Measurements from ENCODE around the gene CFAP61.
A peak's percentile ranks its signal among the peaks of the same experiment; 100 is the strongest.

The CFAP61 gene

DNA sequence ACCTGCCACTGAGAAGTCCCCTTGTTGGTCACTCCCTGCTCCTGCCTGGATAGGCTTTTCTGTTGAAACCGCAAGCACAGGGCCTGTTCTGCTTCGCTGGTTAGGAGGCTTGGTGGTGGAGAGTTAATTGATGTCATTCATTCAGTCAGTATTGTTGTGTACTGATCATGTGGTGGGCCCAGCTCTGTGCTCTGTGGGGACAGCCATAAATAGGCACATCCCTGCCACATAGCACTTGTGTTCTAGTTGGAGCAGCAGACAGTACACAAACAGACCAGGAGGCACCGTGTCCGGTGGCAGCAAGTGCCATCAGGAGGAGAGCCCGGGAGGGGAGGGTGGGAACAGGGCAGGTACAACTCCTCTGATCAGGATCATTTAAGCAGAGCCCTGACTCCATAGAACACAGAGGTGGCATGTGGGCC lies 160.4 kb downstream of the CFAP61 start:
- TF ChIP-seq GLIS2 (tag by site-specific recombination; IDR thresholded peaks at IDR 0.05) = no peak
- TF ChIP-seq ZNF529 (tag by site-specific recombination; IDR thresholded peaks at IDR 0.05; ENCODE audit: insufficient replicate concordance) = no peak
- peak; percentile 75; the same call in 1 of the 2 replicates for TF ChIP-seq FEZF1 (tag by site-specific recombination; IDR thresholded peaks at IDR 0.05)
- peak; percentile 8; the same call in 1 of the 2 replicates for TF ChIP-seq ZBTB8A (tag by site-specific recombination; IDR thresholded peaks at IDR 0.05)
- peak; percentile 17; the same call in 1 of the 2 replicates for TF ChIP-seq GLIS1 (tag by site-specific recombination; IDR thresholded peaks at IDR 0.05)
- TF ChIP-seq, protein P1, sequence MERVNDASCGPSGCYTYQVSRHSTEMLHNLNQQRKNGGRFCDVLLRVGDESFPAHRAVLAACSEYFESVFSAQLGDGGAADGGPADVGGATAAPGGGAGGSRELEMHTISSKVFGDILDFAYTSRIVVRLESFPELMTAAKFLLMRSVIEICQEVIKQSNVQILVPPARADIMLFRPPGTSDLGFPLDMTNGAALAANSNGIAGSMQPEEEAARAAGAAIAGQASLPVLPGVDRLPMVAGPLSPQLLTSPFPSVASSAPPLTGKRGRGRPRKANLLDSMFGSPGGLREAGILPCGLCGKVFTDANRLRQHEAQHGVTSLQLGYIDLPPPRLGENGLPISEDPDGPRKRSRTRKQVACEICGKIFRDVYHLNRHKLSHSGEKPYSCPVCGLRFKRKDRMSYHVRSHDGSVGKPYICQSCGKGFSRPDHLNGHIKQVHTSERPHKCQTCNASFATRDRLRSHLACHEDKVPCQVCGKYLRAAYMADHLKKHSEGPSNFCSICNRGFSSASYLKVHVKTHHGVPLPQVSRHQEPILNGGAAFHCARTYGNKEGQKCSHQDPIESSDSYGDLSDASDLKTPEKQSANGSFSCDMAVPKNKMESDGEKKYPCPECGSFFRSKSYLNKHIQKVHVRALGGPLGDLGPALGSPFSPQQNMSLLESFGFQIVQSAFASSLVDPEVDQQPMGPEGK (tag by site-specific recombination; IDR thresholded peaks at IDR 0.05) = peak; percentile 55; the same call in 1 of the 2 replicates
- peak; percentile 62 for TF ChIP-seq ZIC2 (tag by site-specific recombination; IDR thresholded peaks at IDR 0.05)
- TF ChIP-seq ZNF24 (tag by site-specific recombination; IDR thresholded peaks at IDR 0.05) = peak; percentile 99
- peak; percentile 80 for TF ChIP-seq OSR2 (tag by site-specific recombination; IDR thresholded peaks at IDR 0.05)
- TF ChIP-seq ZBTB17 (tag by site-specific recombination; IDR thresholded peaks at IDR 0.05) = peak; percentile 96
- no peak for TF ChIP-seq ZNF202 (tag by site-specific recombination; IDR thresholded peaks at IDR 0.05; ENCODE audit: borderline replicate concordance)
- peak; percentile 98 for TF ChIP-seq ZFP69B (tag by site-specific recombination; IDR thresholded peaks at IDR 0.05)
- TF ChIP-seq, protein P2, sequence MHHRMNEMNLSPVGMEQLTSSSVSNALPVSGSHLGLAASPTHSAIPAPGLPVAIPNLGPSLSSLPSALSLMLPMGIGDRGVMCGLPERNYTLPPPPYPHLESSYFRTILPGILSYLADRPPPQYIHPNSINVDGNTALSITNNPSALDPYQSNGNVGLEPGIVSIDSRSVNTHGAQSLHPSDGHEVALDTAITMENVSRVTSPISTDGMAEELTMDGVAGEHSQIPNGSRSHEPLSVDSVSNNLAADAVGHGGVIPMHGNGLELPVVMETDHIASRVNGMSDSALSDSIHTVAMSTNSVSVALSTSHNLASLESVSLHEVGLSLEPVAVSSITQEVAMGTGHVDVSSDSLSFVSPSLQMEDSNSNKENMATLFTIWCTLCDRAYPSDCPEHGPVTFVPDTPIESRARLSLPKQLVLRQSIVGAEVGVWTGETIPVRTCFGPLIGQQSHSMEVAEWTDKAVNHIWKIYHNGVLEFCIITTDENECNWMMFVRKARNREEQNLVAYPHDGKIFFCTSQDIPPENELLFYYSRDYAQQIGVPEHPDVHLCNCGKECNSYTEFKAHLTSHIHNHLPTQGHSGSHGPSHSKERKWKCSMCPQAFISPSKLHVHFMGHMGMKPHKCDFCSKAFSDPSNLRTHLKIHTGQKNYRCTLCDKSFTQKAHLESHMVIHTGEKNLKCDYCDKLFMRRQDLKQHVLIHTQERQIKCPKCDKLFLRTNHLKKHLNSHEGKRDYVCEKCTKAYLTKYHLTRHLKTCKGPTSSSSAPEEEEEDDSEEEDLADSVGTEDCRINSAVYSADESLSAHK (tag by site-specific recombination; IDR thresholded peaks at IDR 0.05) = peak; percentile 42; the same call in 1 of the 2 replicates
- TF ChIP-seq IKZF3 (tag by site-specific recombination; IDR thresholded peaks at IDR 0.05) = peak; percentile 25; the same call in 1 of the 2 replicates
- TF ChIP-seq, protein P3, sequence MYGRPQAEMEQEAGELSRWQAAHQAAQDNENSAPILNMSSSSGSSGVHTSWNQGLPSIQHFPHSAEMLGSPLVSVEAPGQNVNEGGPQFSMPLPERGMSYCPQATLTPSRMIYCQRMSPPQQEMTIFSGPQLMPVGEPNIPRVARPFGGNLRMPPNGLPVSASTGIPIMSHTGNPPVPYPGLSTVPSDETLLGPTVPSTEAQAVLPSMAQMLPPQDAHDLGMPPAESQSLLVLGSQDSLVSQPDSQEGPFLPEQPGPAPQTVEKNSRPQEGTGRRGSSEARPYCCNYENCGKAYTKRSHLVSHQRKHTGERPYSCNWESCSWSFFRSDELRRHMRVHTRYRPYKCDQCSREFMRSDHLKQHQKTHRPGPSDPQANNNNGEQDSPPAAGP (tag by site-specific recombination; IDR thresholded peaks at IDR 0.05) = peak; percentile 80
- no peak for TF ChIP-seq ZNF544 (tag by site-specific recombination; IDR thresholded peaks at IDR 0.05)
- TF ChIP-seq, protein P4, sequence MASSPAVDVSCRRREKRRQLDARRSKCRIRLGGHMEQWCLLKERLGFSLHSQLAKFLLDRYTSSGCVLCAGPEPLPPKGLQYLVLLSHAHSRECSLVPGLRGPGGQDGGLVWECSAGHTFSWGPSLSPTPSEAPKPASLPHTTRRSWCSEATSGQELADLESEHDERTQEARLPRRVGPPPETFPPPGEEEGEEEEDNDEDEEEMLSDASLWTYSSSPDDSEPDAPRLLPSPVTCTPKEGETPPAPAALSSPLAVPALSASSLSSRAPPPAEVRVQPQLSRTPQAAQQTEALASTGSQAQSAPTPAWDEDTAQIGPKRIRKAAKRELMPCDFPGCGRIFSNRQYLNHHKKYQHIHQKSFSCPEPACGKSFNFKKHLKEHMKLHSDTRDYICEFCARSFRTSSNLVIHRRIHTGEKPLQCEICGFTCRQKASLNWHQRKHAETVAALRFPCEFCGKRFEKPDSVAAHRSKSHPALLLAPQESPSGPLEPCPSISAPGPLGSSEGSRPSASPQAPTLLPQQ (tag by site-specific recombination; IDR thresholded peaks at IDR 0.05) = peak; percentile 97
- peak; percentile 82 for TF ChIP-seq WT1 (tag by site-specific recombination; IDR thresholded peaks at IDR 0.05)
- TF ChIP-seq, protein P5, sequence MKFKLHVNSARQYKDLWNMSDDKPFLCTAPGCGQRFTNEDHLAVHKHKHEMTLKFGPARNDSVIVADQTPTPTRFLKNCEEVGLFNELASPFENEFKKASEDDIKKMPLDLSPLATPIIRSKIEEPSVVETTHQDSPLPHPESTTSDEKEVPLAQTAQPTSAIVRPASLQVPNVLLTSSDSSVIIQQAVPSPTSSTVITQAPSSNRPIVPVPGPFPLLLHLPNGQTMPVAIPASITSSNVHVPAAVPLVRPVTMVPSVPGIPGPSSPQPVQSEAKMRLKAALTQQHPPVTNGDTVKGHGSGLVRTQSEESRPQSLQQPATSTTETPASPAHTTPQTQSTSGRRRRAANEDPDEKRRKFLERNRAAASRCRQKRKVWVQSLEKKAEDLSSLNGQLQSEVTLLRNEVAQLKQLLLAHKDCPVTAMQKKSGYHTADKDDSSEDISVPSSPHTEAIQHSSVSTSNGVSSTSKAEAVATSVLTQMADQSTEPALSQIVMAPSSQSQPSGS (tag by site-specific recombination; IDR thresholded peaks at IDR 0.05; ENCODE audit: low read depth) = 0 out of 2 replicates have a peak, but pooled peaks have one; percentile 21
- TF ChIP-seq SP7 (tag by site-specific recombination; IDR thresholded peaks at IDR 0.05) = peak; percentile 73
- TF ChIP-seq, protein P6, sequence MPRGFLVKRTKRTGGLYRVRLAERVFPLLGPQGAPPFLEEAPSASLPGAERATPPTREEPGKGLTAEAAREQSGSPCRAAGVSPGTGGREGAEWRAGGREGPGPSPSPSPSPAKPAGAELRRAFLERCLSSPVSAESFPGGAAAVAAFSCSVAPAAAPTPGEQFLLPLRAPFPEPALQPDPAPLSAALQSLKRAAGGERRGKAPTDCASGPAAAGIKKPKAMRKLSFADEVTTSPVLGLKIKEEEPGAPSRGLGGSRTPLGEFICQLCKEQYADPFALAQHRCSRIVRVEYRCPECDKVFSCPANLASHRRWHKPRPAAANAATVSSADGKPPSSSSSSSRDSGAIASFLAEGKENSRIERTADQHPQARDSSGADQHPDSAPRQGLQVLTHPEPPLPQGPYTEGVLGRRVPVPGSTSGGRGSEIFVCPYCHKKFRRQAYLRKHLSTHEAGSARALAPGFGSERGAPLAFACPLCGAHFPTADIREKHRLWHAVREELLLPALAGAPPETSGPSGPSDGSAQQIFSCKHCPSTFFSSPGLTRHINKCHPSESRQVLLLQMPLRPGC (tag by site-specific recombination; IDR thresholded peaks at IDR 0.05) = 0 out of 2 replicates have a peak, but pooled peaks have one; percentile 18
- no peaks in the 10 kb centered on the region for H3K9me3 ChIP-seq (ENCODE audit: control insufficient read depth, insufficient read depth, low read depth, low read length)
- no peaks in the 10 kb centered on the region for H3K36me3 ChIP-seq (ENCODE audit: control insufficient read depth in 2 of 2, insufficient read depth in 1 of 2, low read length in 2 of 2)
- ChIA-PET CTCF (no interaction called here), POLR2A (no interaction called here)
- H3K4me3 ChIP-seq (ENCODE audit: low read depth, low read length) = no peak overlapping the region
- H3K4me1 ChIP-seq (ENCODE audit: control insufficient read depth, insufficient read depth, low read length) = peaks cover 31% of the 10 kb centered on the region
- peak overlapping the region; percentile 51; the same call in 1 of the 2 replicates for H3K27ac ChIP-seq (ENCODE audit: extremely low read depth, low read depth, low read length)
